ENCODE data around the gene GNG12.

Gene GNG12

DNA sequence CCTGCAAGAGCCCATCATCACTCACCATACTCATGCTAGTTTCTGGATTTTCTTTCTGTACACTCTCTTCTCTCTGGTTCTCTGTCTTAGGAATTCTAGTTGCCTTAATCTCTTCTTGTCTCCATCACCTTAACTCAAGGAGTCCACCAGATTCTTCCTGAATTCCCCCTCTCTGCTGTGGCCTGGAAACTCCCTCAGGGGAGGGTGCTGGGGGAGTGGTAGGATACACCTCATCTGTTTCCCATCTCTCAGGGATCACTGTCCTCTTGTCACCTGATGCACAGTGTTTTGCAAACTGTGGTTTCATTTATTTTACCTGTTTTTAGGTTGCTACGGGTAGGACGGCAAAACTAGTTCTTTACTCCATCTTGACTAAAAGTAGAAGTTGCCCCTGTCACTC, 6.6 kb upstream of the GNG12 start:
- DNase-seq, result no peak

DNA sequence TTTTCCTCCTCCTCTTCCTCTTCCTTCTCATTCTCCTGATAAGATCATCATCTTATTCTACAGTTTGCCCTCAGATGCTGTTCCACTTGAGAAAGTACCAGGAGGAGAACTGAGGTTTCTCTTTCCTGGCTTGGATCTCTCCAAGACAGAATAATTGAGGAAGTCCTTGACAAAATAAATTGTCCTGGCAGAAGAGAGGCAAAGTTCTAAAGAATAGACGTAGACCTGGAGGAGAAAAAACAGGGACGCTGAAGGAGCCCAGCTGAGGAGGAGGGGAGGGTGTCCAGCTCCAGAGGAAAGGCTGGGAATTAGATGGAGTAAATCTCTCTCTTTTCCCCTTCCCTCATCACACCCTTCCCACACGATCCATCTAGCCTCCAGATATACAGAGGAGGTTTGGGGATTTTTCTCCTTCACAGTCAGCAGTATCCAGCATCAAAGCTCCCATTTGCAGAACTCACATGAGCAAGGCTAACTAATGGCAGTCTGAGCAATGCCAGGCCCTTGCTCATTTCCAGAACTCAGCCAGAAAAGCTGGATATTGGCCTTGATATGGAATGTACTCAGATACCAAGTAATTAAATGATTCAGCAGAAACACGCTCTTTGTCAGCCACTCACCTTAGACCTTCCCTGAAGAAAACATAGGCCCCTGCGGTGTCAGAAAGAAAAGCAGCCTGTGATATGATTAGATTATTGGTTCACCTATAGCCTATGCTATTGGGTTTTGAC, 5.1 kb upstream of the GNG12 start:
- DNase-seq, result peak in 2 of 3 experiments; percentile 3 to 10

DNA sequence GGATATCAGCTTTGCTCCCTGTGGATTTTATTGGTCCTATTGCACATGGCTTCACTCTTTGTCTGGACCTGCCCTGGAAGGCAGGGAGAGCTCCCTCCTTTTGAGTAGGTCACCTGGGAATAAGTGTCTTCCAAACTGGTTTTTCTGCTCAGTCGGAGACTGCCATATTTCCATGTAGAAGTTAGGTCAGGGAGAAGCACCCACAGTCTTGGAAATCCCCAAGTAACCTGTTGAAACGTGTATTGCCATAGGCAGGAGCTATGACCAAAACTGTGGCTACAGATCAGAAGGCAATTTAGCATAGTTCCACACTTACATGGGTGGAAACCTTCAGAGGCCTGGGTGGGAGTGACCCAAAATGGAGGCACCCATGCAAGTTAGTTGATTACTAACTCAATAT, 3.5 kb upstream of the GNG12 start:
- no peak for DNase-seq

DNA sequence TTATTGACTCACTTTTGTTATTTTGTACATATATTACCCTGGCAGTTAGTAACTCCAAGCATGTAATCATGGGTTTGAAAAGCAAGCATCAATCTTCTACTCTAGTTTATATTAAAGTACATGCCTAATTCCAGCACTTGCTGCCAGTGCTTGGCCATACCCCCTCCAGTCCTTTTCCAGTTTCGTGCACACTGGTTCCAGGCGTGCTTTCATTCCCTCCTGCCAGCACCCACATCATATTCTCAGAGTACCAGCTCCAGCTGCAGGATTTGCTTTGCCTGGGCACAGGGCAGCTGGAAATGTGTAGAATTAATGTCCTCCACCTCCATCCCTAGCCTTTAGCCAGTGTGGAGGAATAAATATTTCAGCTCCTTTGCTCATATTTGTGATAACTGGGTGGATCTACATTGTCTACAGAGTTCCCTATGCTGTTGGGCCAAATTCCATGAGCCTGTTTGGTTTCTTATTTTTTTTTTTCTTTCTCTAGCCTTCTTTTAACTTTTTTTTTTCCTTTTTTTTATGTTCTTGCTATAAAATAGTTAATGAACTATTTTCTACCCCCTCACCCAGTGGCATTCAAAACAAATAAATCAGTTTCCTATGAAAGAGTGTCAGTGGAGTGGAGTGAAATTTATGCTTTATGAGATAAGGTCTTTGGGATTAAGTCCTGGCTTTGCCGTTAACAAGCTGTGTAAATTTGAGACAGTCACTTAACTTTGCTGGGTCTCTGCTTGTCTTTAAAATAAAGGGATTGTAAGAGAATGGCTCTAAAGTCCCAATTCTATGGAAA, 2.6 kb upstream of the GNG12 start:
- no peak for DNase-seq

DNA sequence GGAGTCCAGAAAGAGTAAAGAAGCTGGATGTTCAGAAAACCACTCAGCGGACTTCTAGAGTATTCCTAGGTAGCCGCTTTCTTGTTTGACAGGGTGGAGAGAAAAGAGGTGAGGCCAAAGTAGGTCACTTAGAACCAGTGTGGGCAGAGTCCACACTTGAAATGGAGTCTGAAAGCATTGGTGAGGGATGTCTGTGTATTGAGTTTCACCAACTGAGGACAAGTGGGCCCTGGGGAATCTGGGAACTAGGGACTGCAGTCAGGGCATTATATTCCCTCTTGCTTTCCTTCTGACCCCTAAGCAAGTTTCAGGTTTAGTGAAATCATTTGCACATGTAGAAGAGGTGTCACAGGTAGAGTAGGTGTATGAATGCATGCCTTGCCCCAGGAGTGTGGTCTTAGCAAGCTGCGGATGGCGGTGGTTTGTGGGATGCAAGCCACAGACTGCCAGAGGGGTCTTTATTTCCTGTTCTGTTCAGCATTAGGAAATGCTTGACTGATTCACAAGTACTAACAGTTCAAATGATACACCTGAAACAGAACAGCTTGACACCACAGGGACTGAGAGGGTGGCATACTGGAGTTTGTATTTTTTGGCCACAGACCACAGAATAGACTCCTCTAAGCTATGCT, 1.1 kb upstream of the GNG12 start:
- peak in 2 of 3 experiments; percentile 19 to 89 for DNase-seq

DNA sequence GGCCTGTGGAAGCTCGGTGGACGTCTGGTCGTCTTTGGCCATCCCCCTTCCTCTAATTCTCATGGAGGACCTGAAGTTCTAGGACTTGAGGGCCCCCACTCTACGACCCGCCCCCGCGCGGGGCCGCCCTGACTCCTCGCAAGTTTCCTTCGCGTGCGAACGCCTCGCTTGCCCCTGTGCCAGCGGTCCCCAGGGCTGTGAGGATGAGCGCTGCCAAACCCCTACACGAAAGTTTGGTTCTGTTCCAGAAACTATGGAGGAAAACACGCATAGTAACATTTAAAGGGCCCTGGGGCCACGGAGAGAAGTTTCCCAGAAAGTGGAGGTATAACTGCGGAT, 304 bp upstream of the GNG12 start:
- no peak for DNase-seq

DNA sequence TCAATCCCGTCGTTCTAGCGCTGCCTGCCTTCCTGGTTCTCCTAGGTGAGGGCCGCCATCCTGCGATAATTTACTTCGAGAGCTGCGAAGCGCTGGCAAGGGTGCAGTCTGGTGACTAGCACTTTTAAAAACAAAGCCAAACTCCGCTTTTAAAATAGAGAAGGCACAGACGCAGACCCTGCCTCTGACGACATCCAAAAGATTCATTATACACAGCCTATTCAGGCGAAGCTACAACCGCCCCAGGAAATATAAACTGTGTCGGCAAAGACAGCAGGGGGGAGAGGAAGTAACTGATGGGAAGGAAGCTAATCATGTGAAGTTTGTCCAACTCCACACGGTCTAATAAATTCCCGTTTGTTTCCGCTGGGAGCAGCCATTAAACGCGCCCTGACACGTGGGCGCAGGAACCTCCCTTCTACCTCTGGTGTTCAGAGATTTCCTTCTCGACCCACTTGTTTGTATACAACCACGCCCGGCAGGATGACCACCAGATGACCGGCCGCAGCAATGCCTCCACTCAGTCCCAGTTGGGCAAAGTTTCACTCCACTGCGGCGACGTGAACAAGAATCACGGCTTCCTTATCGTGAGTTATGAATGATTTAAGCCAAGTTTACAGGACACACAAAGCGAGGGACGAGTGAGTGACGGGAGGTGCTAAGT, 1.3 kb downstream of the GNG12 start:
- peak; percentile 17 to 86 (median 79) for DNase-seq

DNA sequence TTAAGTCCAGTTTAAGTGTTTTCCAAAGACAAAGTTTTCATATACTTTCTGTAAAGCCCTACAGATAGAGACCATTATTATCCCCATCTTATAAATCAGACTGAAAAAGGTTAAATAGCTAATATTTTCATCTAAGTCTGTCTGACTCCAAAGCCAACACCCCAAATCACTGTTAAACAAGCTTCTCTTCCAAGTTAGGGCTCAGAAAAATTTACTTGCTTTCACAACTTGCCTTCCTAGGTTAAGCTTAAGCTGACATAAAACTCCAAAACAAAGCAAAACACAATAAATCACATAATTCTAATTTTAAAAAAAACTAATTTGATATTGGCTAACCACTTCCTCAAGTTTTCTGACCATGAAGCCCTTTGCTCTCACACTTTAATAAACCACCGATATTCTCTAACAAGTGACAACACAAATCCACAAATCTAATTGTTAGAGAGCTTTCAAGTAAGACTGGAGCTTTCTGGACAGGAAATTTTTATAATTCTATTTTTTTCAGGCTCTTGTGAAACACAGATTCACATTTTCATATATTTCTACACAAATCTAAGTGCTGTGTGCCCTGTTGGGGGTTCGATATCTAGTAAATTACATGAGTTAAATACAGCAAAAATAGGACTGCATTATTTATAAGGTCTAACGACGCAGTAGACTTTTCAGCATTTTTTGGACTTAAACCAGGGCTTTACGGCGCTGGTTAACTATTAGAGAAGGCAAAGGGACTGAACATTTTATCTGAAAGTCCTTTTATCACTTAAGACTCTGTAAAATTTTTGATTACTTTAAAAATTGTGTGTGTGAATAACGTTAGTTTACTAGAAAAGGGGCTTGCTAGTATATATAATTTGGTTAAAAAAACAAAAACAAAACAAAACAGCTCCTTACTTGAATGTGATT, 2.1 kb downstream of the GNG12 start:
- DNase-seq, result peak in 2 of 3 experiments; percentile 27 to 66

DNA sequence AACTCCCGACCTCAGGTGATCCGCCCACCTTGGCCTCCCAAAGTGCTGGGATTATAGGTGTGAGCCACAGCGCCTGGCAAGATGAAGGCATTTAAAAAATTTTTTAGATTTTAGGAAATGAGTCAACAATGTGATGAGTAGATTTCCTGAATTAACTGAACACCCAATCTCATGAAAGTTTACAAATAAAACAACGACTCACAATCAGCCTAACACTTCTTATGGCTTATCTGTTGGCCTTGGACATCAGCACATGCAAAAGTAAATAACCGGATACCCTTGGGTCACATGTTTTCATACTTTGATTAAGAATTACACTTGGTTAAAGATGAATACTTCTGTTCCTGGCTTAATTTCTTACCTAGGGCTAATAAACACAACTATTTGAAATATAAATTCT, 3.0 kb downstream of the GNG12 start:
- no peak for DNase-seq

DNA sequence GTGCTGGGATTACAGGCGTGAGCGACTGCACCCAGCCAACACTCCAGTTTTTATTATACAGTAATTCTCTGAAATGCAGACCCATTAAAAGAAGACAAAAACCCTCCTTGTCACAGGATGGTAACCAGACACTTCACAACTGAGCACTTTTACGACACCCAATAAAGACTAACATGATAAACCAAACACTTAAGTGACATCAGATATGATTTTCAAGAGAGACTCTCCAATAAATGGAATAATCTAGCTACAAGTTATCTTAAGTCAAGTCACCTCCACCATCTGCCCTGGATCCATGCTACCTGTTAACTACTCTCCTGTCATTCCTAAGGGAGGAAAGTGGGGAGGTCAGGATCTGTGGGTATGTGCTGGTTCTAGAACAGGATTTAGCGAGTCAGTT, 5.6 kb downstream of the GNG12 start:
- no peak for DNase-seq

DNA sequence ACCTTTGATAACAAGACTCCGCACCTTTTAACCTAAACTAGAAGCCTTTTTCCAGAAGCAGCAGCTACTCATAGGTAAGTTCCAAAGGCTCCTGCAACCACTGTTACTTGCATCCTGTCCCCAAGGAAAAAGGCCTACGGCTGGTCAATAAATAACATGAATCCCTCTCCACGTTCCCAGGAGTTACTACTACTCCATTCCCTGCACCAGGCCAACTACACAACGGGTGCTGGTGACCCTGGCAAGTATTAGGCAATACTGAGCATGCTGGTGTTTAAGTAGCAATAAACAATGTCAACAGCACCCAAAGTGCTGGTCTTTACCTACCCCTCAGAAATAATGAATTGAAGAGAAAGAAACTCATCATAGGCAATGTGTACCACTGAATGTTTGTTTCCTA, 7.7 kb downstream of the GNG12 start:
- DNase-seq, result no peak

DNA sequence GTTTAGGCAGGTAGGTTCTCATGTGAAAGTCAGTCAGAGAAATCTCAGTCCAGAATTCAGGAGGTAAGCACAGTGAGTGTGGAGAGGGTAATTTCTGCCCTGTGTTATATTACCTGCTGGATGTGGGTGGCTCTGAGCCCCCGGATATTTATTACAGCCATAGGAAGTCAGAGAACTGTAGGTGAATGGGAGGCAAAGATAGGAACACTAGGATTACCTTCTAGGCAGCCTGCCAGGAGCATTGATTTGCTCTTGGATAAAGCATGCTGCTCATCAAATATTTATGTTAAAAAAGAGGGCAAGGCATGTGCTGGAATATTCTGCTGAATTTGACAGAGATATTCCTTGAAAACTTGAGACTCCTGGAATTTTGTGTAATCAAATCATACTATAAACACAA, 8.5 kb downstream of the GNG12 start:
- DNase-seq, result peak in 2 of 3 experiments; percentile 6 to 10

DNA sequence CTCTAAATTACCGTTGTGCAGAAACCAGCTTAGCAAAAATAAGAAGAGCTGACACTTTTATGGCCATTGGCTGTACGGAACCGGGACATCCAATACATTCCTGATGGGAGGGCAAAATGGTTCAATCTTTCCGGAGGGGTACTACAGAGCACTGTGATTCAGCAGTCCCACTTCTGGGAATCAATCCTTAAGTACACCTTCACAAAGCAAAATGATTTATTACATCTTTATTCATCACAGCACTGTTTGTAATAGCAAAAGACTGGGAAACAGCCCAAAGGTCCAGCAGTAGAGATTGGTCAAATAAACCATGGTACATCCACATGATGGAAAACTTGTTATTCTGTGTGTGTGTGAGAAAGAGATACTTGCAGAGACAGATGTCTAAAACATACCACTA, 9.7 kb downstream of the GNG12 start:
- no peak for DNase-seq

DNA sequence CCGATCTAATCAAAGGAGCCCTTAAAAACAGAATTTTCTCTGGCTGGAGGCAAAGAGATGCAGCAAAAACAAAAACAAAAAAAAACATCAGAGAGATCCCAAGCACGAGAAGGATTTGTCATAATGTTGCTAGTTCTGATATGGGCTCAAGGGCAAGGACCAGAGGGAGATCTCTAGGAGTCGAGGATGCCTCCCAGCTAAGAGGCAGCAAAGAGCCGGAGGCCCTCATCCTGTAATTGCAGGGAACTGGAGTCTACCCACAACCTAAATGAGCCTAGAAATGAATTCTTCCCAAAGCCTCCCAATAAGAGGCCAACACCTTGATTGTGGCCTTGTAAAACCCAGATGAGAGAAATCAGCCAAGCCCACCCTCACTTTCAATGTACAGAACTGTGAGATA, 12.0 kb downstream of the GNG12 start:
- no peak for DNase-seq

DNA sequence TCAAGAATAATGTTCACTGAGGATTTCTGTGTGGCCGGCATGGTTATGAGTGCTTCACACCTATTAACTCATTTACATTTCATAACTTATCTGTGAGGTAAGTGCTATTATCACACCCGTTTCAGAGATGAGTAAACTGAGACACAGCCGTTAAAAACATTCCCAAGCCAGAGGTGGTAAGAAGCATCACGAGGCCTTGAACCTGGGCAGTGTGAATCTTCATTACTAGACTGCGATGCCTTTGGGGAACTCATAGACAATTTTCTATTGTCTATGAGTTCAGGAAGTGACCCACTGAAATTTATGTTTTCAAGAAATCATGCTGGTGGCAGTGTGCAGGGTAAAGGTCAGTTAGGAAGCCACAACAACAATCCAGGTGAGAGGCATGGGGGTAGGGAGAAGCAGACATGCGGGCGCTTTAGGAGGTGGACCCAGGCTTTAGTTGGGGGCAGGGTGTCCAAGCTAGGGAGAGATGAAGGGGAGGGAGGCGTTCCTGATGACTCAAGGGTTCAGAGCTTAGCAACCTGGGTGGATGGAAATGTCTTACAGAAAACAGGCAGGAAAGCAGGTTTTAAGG, 14.5 kb downstream of the GNG12 start:
- DNase-seq, result no peak

DNA sequence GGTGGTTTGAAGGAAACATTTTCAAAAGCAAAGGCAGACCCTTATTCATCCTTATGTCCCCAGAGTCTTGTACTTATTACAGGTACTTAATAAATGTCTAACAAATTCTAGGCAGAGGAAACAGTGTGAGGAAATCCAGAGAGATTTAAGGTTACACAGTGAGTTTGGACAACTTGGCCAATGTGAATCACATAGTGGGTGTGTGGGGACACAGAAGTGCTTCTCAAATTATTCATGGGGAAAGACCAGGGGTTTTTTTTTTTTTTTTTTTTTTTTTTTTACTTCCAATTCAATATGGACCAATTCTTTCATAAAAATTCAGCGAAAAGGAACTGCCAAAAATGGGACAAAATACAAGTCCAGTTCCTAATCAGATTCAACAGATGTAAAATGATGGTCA, 15.1 kb downstream of the GNG12 start:
- no peak for DNase-seq

DNA sequence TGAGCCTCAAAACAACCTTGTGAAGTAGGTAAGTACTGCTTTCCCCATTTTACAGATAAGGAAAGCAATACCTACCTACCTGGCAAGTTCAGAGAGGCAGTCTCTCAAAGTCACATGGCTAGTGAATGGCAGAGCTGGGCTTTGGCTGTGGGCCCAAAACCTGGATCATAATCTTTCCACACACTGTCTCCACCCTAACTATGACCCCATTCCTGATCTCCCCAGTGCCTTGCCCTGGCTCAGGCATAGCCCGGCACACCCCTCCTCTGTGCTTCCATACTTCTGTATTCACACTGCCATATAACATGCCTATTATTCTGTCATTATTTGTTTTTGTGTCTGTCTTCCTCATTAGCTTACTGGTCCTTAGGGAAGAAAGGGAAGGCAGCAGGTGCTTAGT, 15.9 kb downstream of the GNG12 start:
- DNase-seq, result no peak

DNA sequence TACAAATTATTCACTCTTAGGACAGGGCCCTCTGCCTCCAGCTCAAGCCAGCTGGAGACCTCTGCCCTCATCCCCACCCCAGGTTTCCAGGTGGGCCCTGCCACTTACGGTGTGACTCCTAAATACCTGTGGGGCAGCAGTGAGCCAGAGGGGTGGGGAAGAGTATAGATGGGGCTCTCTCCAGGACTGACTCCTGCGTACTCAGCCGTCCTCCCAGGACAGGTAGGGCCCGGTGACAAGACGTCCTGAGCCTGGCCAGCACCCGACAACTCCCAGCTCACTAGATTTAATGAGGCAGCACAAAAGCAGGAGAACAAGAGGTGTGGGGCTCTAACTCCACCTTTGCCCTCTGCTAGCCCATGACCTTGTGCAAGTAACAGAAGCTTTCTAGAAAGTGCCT, 16.8 kb downstream of the GNG12 start:
- DNase-seq, result no peak

DNA sequence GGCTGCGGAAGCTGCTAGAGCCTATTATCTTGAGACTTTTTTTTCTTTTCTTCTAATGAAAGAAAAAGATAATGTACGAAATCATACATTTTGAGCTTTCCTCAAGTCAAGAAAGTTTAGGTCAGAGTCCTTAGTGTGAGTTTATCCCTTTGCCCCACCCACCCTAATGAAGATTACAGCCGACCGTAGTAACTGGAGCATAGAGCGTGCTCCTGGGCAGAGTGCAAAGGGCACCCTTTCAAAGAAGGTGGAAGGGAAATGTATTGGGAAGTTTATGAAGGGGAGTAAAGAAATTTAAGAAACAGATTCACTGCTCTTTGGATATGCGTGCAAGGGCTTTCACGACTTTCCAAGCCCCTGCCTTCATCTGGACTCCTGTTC, 17.2 kb downstream of the GNG12 start:
- DNase-seq, result no peak

DNA sequence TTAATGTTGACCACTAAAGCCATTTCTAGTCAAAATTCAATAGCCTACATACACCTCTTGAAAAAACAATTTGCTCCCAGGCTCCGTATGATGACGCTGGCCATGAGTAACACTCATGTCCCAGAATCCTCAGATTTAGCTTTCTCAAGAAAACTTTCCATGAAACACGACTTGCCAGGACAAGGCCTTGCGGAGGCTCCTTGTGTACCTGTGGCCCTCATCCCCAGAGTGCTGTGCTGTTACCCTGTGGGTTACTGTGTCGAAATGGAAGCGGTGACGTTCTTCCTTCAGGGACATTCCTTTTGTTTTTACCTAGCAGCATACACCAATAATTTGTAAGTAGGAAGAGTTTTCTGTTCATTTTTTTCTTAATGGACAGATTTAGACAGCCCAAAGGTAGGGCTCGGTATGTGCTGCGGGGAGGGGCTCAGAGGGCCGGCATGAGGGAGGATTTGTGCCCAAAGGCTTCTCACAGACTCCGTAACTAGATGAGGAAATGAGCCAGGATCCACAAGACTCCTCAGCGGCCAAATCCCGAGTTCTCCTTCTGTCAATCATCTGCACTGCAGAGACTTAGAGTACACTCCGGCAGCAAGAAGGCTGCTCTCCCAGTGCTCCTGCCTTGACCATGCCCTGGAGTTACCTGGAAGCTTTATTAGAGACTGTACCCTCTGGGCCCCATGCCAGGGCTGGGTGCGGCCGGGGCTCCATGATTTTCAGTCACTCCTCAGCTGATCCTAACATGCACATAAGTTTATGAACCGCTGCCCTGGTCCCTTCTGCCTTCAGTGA, 17.8 kb downstream of the GNG12 start:
- DNase-seq, result no peak

DNA sequence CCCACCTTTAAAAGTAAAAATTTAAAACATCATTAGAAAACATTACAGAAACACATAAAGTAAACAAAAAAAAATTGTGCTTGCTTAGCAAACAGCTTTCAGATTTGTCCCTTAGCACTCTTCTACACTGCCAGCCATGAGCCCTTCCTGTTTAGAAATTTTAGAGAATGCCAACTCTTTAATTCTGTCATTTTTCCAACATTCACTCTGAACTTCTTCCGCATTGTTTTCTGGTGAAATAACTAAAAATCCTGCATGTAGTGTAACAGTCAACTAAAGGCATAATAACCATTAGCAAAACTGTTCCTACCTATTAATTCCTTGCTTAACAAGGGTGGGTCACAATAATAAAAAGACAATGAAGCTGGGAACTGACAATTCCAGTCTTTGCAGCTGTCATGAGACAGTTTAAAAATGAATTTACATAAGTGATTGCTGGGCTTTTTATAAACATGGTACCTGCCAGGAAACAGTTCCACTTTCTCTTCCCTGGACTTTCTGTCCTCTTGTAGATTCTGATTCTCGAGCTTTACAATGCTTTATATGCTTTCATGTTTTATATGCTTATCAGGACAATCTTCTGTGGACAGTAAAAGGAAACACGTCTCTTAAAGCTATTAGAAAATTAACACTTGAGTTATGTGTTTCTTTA, 19.0 kb downstream of the GNG12 start:
- peak in 2 of 3 experiments; percentile 51 to 67 for DNase-seq
